COLO668 (cell line): Measurements from ENCODE around the gene PGBD5.

Experiments used
- DNase-seq: peaks from one replicate; lab custom pipeline; 2025; ENCODE audit not compliant: unreplicated experiment; lab: John Stamatoyannopoulos, UW

PGBD5 gene

DNA sequence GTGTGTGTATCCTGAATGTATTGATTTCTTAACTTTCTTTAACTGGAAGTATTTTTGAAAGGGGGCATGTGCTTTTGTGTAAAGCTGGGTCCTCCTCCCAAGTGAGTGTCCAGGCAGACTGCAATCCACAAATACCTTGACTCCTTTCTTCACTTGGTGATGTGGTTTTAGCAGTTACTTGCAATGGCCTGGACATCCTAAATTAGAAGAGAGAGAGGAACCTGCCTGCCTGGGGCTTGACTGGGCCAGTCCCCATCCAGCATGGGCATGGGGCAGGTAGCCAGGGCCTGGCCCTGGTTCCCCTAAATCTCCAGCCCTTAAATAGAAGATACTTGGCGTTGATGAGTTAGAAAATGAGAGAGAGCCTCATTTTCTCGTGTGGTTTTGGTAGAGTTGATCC is 159.7 kb downstream of the PGBD5 start:
- DNase-seq, result no peak

DNA sequence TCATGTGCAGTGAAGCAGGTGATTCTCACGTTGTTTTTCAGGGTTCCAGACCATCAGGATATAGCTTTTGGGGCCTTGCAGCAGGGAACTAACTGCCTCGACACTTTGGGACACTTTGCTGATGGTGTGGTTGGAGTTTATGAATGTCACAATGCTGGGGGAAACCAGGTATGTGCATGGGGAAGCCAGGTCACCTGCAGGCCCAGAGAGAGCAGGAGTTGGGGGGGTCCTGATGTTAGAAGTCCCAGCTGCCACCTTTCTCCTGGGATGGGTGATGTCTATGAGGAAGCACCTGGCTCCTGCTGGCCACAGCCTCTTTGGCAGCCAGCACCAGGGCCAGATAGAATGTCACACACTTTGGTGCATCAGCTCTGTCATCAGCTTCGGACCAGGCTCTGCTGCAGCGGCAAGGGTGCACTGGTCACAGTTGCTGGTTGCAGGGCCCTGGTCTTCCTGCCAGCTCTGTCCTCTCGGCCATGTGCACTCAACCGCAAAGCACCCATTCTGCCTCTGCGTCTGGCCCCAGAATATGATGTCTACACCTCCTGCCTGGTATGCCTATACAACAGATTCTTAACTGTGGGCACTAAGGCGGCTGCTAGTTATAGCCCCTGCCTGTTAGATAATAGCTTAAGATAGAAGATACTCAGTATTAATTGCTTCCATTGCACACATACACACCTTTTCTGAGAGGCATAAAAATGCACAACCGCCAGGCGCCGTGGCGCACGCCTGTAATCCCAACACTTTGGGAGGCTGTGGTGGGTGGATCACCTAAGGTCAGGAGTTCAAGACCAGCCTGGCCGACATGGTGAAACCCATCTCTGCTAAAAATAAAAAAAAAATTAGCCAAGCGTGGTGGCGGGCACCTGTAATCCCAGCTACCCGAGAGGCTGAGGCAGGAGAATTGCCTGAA is 160.7 kb downstream of the PGBD5 start:
- no peak for DNase-seq
